GM18505 (cell line): ENCODE measurements around the gene ZDHHC17.
"Not testable (repeated sequence)": the region's sequence is repeated elsewhere in the genome, so short reads cannot be mapped to it uniquely, and the experiment has no call there.

Source experiments
- ATAC-seq: cut with Tn5 transposase; IDR thresholded peaks from one replicate; pipeline ENCODE4 v1.9.1; 2021; ENCODE audit not compliant: unreplicated experiment
- POLR2A ChIP-seq: IDR thresholded peaks from 4 replicates; pipeline ENCODE4 v1.6.1; 2011; ENCODE audit warnings: borderline replicate concordance; ENCODE audit not compliant: insufficient read depth, insufficient read length; ENCODE audit errors: extremely low read depth

ZDHHC17 gene

GRCh38 chr12:76745343-76745742 is 18.6 kb upstream of the ZDHHC17 start:
- no peak for ATAC-seq
- no peak for TF ChIP-seq POLR2A

- TF ChIP-seq POLR2A: no peak
- ATAC-seq: no peak
These were observed 17.4 kb upstream of the ZDHHC17 start for GRCh38 chr12:76746516-76746915.

- ATAC-seq: no peak
- TF ChIP-seq POLR2A: no peak
These were observed 16.7 kb upstream of the ZDHHC17 start for GRCh38 chr12:76747245-76747644.

- ATAC-seq: no peak
- no peak for TF ChIP-seq POLR2A
These were observed 8.0 kb upstream of the ZDHHC17 start for GRCh38 chr12:76755829-76756379.

- no peak for ATAC-seq
- no peak for TF ChIP-seq POLR2A
These were observed 6.2 kb upstream of the ZDHHC17 start for GRCh38 chr12:76757694-76758093.

GRCh38 chr12:76762601-76762980 is 1.3 kb upstream of the ZDHHC17 start:
- TF ChIP-seq POLR2A: no peak
- no peak for ATAC-seq

- no peak for TF ChIP-seq POLR2A
- ATAC-seq: no peak
These were observed 941 bp downstream of the ZDHHC17 start for GRCh38 chr12:76764856-76765255.

- TF ChIP-seq POLR2A: no peak
- ATAC-seq: no peak
These were observed 1.7 kb downstream of the ZDHHC17 start for GRCh38 chr12:76765598-76765997.

GRCh38 chr12:76766161-76766560 is 2.2 kb downstream of the ZDHHC17 start:
- ATAC-seq: no peak
- no peak for TF ChIP-seq POLR2A

GRCh38 chr12:76768576-76768975 is 4.7 kb downstream of the ZDHHC17 start:
- ATAC-seq: no peak
- no peak for TF ChIP-seq POLR2A

GRCh38 chr12:76777765-76778216 is 13.9 kb downstream of the ZDHHC17 start:
- no peak for TF ChIP-seq POLR2A
- ATAC-seq: peak; percentile 100

- no peak for TF ChIP-seq POLR2A
- ATAC-seq: no peak
These were observed 14.4 kb downstream of the ZDHHC17 start for GRCh38 chr12:76778364-76778763.

GRCh38 chr12:76779310-76779709 is 15.4 kb downstream of the ZDHHC17 start:
- ATAC-seq: not testable (repeated sequence)

- no peak for TF ChIP-seq POLR2A
- ATAC-seq: no peak
These were observed 17.4 kb downstream of the ZDHHC17 start for GRCh38 chr12:76781321-76781720.

- TF ChIP-seq POLR2A: no peak
These were observed 18.6 kb downstream of the ZDHHC17 start for GRCh38 chr12:76782526-76782925.

More at GRCh38 chr12:76782526-76782925, 18.6 kb downstream of the ZDHHC17 start:
- ATAC-seq: no peak
